Skin of body (tissue), 2 donors: Measurements from ENCODE around the gene SPATA13. TPM values are rescaled to one million over a fixed set of nuclear protein-coding genes. Genes with fewer than 3 reads are reported as not detected.
"Not testable (repeated sequence)": the region's sequence is repeated elsewhere in the genome, so short reads cannot be mapped to it uniquely, and the experiment has no call there.

Experiments
- DNase-seq: peaks from one replicate; lab custom pipeline; 2025; lab: John Stamatoyannopoulos, UW
- total RNA-seq: library from RNA; depleted of rRNA; stranded (reverse); fragments of >200 nt; gene quantifications from one replicate; pipeline ENCODE4 v1.2.3, GENCODE V29; 2014

The SPATA13 gene
- total RNA-seq: 7.1 TPM

GRCh38 chr13:24160458-24161009 lies at the start of gene SPATA13:
Gene SPATA13 (plus strand): TSS chr13:24160720. CDS start chr13:24222930, 62,210 bp downstream.
- DNase-seq: peak; percentile 74

GRCh38 chr13:24112791-24113190 lies 47.7 kb upstream of the SPATA13 start:
- no peak for DNase-seq

GRCh38 chr13:24115671-24116070 lies 44.8 kb upstream of the SPATA13 start:
- DNase-seq: no peak

GRCh38 chr13:24116131-24116530 lies 44.4 kb upstream of the SPATA13 start:
- DNase-seq: no peak

- no peak for DNase-seq
Measured at GRCh38 chr13:24118576-24118975, 41.9 kb upstream of the SPATA13 start.

GRCh38 chr13:24119626-24120508 lies 40.7 kb upstream of the SPATA13 start:
- no peak for DNase-seq

GRCh38 chr13:24122045-24122444 lies 38.5 kb upstream of the SPATA13 start:
- not testable (repeated sequence) for DNase-seq

GRCh38 chr13:24122569-24122968 lies 38.0 kb upstream of the SPATA13 start:
- no peak for DNase-seq

GRCh38 chr13:24123761-24124160 lies 36.8 kb upstream of the SPATA13 start:
- no peak for DNase-seq

GRCh38 chr13:24124789-24125476 lies 35.6 kb upstream of the SPATA13 start:
- DNase-seq: no peak

- DNase-seq: no peak
Measured at GRCh38 chr13:24127116-24127631, 33.3 kb upstream of the SPATA13 start.

- no peak for DNase-seq
Measured at GRCh38 chr13:24128112-24128511, 32.4 kb upstream of the SPATA13 start.

GRCh38 chr13:24128962-24129361 lies 31.6 kb upstream of the SPATA13 start:
- no peak for DNase-seq

- DNase-seq: no peak
Measured at GRCh38 chr13:24129914-24130774, 30.4 kb upstream of the SPATA13 start.

GRCh38 chr13:24131749-24132148 lies 28.8 kb upstream of the SPATA13 start:
- DNase-seq: no peak

- no peak for DNase-seq
Measured at GRCh38 chr13:24133021-24133795, 27.3 kb upstream of the SPATA13 start.

GRCh38 chr13:24134231-24134630 lies 26.3 kb upstream of the SPATA13 start:
- no peak for DNase-seq

- DNase-seq: no peak
Measured at GRCh38 chr13:24134757-24135156, 25.8 kb upstream of the SPATA13 start.

GRCh38 chr13:24135674-24136300 lies 24.7 kb upstream of the SPATA13 start:
- DNase-seq: no peak

GRCh38 chr13:24138911-24139310 lies 21.6 kb upstream of the SPATA13 start:
- no peak for DNase-seq
